GM23338 (cell line): Measurements from ENCODE around the gene IGF1R. TPM values are rescaled to one million over a fixed set of nuclear protein-coding genes. Genes with fewer than 3 reads are reported as not detected.

Experiments
- ATAC-seq: fragments of 200-7000 bp; cut with Tn5 transposase; 3 replicates; pipeline ENCODE4 v1.9.1; 2020
- DNase-seq: peaks from one replicate; pipeline ENCODE4 v3.0.0-alpha.2; 2015; ENCODE audit warnings: low spot score
- H2AFZ ChIP-seq: fragments of 200-600 bp; sonication (generic); 2 replicates; pipeline ENCODE4 v1.8.0; 2016; ENCODE audit warnings: antibody characterized with exemption, mild to moderate bottlenecking, moderate library complexity
- H3F3A ChIP-seq: fragments of 200-600 bp; sonication (generic); replicated peaks from 2 replicates; pipeline ENCODE4 v1.8.0; 2017; ENCODE audit warnings: antibody characterized with exemption, mixed run types, low read depth
- H3K27ac ChIP-seq: fragments of 200-600 bp; sonication (generic); 2 replicates; pipeline ENCODE4 v1.6.1; 2016; ENCODE audit warnings: low read depth
- H3K27me3 ChIP-seq: fragments of 200-600 bp; sonication (generic); 2 replicates; pipeline ENCODE4 v1.8.0; 2016; ENCODE audit warnings: mild to moderate bottlenecking, mixed run types, moderate library complexity; ENCODE audit not compliant: insufficient read depth
- H3K36me3 ChIP-seq: fragments of 200-600 bp; sonication (generic); 2 replicates; pipeline ENCODE4 v1.8.0; 2016; ENCODE audit warnings: mild to moderate bottlenecking; ENCODE audit not compliant: insufficient read depth
- H3K4me1 ChIP-seq: fragments of 200-600 bp; sonication (generic); 2 replicates; pipeline ENCODE4 v1.8.0; 2016; ENCODE audit warnings: mild to moderate bottlenecking, moderate library complexity; ENCODE audit not compliant: insufficient read depth
- H3K4me2 ChIP-seq: fragments of 200-600 bp; sonication (generic); 2 replicates; pipeline ENCODE4 v1.7.1; 2017; ENCODE audit warnings: mixed run types
- H3K4me3 ChIP-seq: fragments of 200-600 bp; sonication (generic); 2 replicates; pipeline ENCODE4 v1.6.1; 2016; ENCODE audit warnings: mixed run types
- H3K79me2 ChIP-seq: fragments of 200-600 bp; sonication (generic); replicated peaks from 2 replicates; pipeline ENCODE4 v1.8.0; 2017; ENCODE audit warnings: mild to moderate bottlenecking; ENCODE audit not compliant: insufficient read depth
- H3K9me2 ChIP-seq: fragments of 200-600 bp; sonication (generic); 2 replicates; pipeline ENCODE4 v1.8.0; 2017; ENCODE audit not compliant: insufficient read depth
- H4K20me1 ChIP-seq: fragments of 200-600 bp; sonication (generic); replicated peaks from 2 replicates; pipeline ENCODE4 v1.8.0; 2017; ENCODE audit warnings: mild to moderate bottlenecking; ENCODE audit not compliant: insufficient read depth
- H3K27ac Mint-ChIP-seq: 2 replicates; pipeline ENCODE4 v1.8.0; 2020; ENCODE audit warnings: inconsistent platforms, mild to moderate bottlenecking, moderate library complexity, mixed read lengths
- H3K27me3 Mint-ChIP-seq: 3 replicates; pipeline ENCODE4 v1.8.0; 2022; ENCODE audit warnings: low read depth, mild to moderate bottlenecking, moderate library complexity, mixed read lengths, inconsistent platforms; ENCODE audit not compliant: insufficient read depth, poor library complexity
- H3K36me3 Mint-ChIP-seq: 3 replicates; pipeline ENCODE4 v1.8.0; 2021; ENCODE audit warnings: low read depth, mild to moderate bottlenecking, inconsistent platforms, moderate library complexity, mixed read lengths
- H3K4me1 Mint-ChIP-seq: 3 replicates; pipeline ENCODE4 v1.8.0; 2020; ENCODE audit warnings: mild to moderate bottlenecking, inconsistent platforms, mixed read lengths
- H3K4me3 Mint-ChIP-seq: 3 replicates; pipeline ENCODE4 v1.8.0; 2021; ENCODE audit warnings: moderate library complexity, mild to moderate bottlenecking, inconsistent platforms, mixed read lengths
- H3K9me3 Mint-ChIP-seq: 3 replicates; pipeline ENCODE4 v1.8.0; 2020; ENCODE audit warnings: moderate library complexity, mild to moderate bottlenecking, inconsistent platforms, mixed read lengths
- CREB1 ChIP-seq: fragments of 250-450 bp; sonication (Bioruptor Pico); IDR thresholded peaks from 2 replicates; pipeline ENCODE4 v1.5.0; 2020; ENCODE audit warnings: low read depth, mild to moderate bottlenecking, moderate library complexity
- CTCF ChIP-seq, 2 experiments: fragments of 200-600 bp in 1 of 2; sonication (generic) in 1 of 2; conservative IDR thresholded peaks; 2 replicates each; pipeline versions ENCODE4 v1.5.1 to v1.6.1; 2016 to 2017; ENCODE audit warnings: antibody characterized with exemption in 2 of 2, low read depth in 2 of 2, mild to moderate bottlenecking in 2 of 2, moderate library complexity in 1 of 2
- ETS1 ChIP-seq: IDR thresholded peaks from 2 replicates; pipeline ENCODE4 v1.6.1; 2016; ENCODE audit warnings: antibody characterized with exemption
- EZH2 ChIP-seq: fragments of 200-600 bp; sonication (generic); IDR thresholded peaks from one replicate; pipeline ENCODE4 v1.8.0; 2017; ENCODE audit warnings: antibody characterized with exemption, mild to moderate bottlenecking, low read depth; ENCODE audit not compliant: unreplicated experiment
- EZH2phosphoT487 ChIP-seq: fragments of 200-600 bp; sonication (generic); IDR thresholded peaks from one replicate; pipeline ENCODE4 v1.8.1; 2018; ENCODE audit warnings: antibody characterized with exemption; ENCODE audit not compliant: unreplicated experiment
- JUNB ChIP-seq: IDR thresholded peaks from one replicate; pipeline ENCODE4 v1.6.1; 2016; ENCODE audit warnings: antibody characterized with exemption; ENCODE audit not compliant: unreplicated experiment
- POLR2AphosphoS5 ChIP-seq: IDR thresholded peaks from 2 replicates; pipeline ENCODE4 v1.6.1; 2016; ENCODE audit warnings: antibody characterized with exemption, low read depth
- STAT1 ChIP-seq: IDR thresholded peaks from one replicate; pipeline ENCODE4 v1.6.1; 2016; ENCODE audit warnings: antibody characterized with exemption; ENCODE audit not compliant: unreplicated experiment
- polyA plus RNA-seq: library from polyadenylated mRNA; unstranded; fragments of >200 nt; fragmentation: Nextera tagmentation; extraction: Ambion mirVana; gene quantifications from 2 replicates; pipeline ENCODE4 v1.2.1, GENCODE V29; 2016
- total RNA-seq: library from RNA; depleted of rRNA; stranded (reverse); fragments of >200 nt; shearing (Covaris generic); gene quantifications from 2 replicates; pipeline ENCODE4 v1.2.3, GENCODE V29; 2014
- TF ChIP-seq, protein P1 (sequence below): fragments of 250-450 bp; sonication (Bioruptor Pico); IDR thresholded peaks from 2 replicates; pipeline ENCODE4 v1.5.0; 2020; ENCODE audit warnings: mild to moderate bottlenecking, moderate library complexity
- TF ChIP-seq, protein P2 (sequence below): IDR thresholded peaks from one replicate; pipeline ENCODE4 v1.6.1; 2018; ENCODE audit warnings: antibody characterized with exemption; ENCODE audit not compliant: unreplicated experiment

IGF1R gene
- total and polyA plus RNA-seq, 2 experiments from 2014 or later: 20.4 to 92.2 TPM

- Mint-ChIP-seq H3K27ac (no peak overlapping the region; the same call in 1 of the 2 replicates), H3K4me1 (peaks cover 71% of the 10 kb centered on the region), H3K27me3 (peaks cover 5% of the 10 kb centered on the region), H3K36me3 (no peaks in the 10 kb centered on the region), H3K9me3 (no peaks in the 10 kb centered on the region), H3K4me3 (no peak overlapping the region; the same call in 2 of the 3 replicates)
- TF ChIP-seq, protein P1, sequence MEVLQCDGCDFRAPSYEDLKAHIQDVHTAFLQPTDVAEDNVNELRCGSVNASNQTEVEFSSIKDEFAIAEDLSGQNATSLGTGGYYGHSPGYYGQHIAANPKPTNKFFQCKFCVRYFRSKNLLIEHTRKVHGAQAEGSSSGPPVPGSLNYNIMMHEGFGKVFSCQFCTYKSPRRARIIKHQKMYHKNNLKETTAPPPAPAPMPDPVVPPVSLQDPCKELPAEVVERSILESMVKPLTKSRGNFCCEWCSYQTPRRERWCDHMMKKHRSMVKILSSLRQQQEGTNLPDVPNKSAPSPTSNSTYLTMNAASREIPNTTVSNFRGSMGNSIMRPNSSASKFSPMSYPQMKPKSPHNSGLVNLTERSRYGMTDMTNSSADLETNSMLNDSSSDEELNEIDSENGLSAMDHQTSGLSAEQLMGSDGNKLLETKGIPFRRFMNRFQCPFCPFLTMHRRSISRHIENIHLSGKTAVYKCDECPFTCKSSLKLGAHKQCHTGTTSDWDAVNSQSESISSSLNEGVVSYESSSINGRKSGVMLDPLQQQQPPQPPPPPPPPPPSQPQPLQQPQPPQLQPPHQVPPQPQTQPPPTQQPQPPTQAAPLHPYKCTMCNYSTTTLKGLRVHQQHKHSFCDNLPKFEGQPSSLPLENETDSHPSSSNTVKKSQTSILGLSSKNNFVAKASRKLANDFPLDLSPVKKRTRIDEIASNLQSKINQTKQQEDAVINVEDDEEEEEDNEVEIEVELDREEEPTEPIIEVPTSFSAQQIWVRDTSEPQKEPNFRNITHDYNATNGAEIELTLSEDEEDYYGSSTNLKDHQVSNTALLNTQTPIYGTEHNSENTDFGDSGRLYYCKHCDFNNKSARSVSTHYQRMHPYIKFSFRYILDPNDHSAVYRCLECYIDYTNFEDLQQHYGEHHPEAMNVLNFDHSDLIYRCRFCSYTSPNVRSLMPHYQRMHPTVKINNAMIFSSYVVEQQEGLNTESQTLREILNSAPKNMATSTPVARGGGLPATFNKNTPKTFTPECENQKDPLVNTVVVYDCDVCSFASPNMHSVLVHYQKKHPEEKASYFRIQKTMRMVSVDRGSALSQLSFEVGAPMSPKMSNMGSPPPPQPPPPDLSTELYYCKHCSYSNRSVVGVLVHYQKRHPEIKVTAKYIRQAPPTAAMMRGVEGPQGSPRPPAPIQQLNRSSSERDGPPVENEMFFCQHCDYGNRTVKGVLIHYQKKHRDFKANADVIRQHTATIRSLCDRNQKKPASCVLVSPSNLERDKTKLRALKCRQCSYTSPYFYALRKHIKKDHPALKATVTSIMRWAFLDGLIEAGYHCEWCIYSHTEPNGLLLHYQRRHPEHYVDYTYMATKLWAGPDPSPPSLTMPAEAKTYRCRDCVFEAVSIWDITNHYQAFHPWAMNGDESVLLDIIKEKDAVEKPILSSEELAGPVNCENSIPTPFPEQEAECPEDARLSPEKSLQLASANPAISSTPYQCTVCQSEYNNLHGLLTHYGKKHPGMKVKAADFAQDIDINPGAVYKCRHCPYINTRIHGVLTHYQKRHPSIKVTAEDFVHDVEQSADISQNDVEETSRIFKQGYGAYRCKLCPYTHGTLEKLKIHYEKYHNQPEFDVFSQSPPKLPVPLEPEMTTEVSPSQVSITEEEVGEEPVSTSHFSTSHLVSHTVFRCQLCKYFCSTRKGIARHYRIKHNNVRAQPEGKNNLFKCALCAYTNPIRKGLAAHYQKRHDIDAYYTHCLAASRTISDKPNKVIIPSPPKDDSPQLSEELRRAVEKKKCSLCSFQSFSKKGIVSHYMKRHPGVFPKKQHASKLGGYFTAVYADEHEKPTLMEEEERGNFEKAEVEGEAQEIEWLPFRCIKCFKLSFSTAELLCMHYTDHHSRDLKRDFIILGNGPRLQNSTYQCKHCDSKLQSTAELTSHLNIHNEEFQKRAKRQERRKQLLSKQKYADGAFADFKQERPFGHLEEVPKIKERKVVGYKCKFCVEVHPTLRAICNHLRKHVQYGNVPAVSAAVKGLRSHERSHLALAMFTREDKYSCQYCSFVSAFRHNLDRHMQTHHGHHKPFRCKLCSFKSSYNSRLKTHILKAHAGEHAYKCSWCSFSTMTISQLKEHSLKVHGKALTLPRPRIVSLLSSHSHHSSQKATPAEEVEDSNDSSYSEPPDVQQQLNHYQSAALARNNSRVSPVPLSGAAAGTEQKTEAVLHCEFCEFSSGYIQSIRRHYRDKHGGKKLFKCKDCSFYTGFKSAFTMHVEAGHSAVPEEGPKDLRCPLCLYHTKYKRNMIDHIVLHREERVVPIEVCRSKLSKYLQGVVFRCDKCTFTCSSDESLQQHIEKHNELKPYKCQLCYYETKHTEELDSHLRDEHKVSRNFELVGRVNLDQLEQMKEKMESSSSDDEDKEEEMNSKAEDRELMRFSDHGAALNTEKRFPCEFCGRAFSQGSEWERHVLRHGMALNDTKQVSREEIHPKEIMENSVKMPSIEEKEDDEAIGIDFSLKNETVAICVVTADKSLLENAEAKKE (CRISPR knock-in tag): no peak
- no peak for TF ChIP-seq STAT1
- TF ChIP-seq CTCF (conservative IDR thresholded peaks at IDR 0.05; ENCODE audit: low read depth in 2 of 2): no peak
- no peak for TF ChIP-seq POLR2AphosphoS5
- TF ChIP-seq, protein P2, sequence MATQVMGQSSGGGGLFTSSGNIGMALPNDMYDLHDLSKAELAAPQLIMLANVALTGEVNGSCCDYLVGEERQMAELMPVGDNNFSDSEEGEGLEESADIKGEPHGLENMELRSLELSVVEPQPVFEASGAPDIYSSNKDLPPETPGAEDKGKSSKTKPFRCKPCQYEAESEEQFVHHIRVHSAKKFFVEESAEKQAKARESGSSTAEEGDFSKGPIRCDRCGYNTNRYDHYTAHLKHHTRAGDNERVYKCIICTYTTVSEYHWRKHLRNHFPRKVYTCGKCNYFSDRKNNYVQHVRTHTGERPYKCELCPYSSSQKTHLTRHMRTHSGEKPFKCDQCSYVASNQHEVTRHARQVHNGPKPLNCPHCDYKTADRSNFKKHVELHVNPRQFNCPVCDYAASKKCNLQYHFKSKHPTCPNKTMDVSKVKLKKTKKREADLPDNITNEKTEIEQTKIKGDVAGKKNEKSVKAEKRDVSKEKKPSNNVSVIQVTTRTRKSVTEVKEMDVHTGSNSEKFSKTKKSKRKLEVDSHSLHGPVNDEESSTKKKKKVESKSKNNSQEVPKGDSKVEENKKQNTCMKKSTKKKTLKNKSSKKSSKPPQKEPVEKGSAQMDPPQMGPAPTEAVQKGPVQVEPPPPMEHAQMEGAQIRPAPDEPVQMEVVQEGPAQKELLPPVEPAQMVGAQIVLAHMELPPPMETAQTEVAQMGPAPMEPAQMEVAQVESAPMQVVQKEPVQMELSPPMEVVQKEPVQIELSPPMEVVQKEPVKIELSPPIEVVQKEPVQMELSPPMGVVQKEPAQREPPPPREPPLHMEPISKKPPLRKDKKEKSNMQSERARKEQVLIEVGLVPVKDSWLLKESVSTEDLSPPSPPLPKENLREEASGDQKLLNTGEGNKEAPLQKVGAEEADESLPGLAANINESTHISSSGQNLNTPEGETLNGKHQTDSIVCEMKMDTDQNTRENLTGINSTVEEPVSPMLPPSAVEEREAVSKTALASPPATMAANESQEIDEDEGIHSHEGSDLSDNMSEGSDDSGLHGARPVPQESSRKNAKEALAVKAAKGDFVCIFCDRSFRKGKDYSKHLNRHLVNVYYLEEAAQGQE: no peak
- no peak for TF ChIP-seq ETS1
- no peak for TF ChIP-seq JUNB
- no peak for TF ChIP-seq CREB1 (CRISPR knock-in tag)
- no peak for TF ChIP-seq EZH2phosphoT487
- TF ChIP-seq EZH2: no peak
- no peaks in the 10 kb centered on the region for H3F3A ChIP-seq
- H3K27ac ChIP-seq: peak overlapping the region; percentile 64
- no peaks in the 10 kb centered on the region for H3K27me3 ChIP-seq
- ATAC-seq (no peak), DNase-seq (no peak)
- H4K20me1 ChIP-seq: peaks cover 55% of the 10 kb centered on the region; the same call in 1 of the 2 replicates
- H3K4me1 ChIP-seq: peaks cover 76% of the 10 kb centered on the region
- no peak overlapping the region for H2AFZ ChIP-seq
- 0 out of 2 replicates have a peak, but pooled peaks cover 4% of the 10 kb centered on the region for H3K9me2 ChIP-seq
- peak overlapping the region; percentile 31; the same call in 1 of the 2 replicates for H3K4me2 ChIP-seq
- no peaks in the 10 kb centered on the region for H3K36me3 ChIP-seq
- peaks cover 100% of the 10 kb centered on the region for H3K79me2 ChIP-seq
- H3K4me3 ChIP-seq: no peak overlapping the region
These were observed 34.8 kb downstream of the IGF1R start for GRCh38 chr15:98682992-98683701.
